Activated gamma-delta T cell treated with anti-CD3 and anti-CD28 coated beads, Interleukin-2, amount 50 U/mL, for 16 hours (primary cell): ENCODE results near the gene SSH3.
A peak's percentile ranks its signal among the peaks of the same experiment; 100 is the strongest.

Experiments
- DNase-seq: peaks from one replicate; pipeline ENCODE4 v3.0.0-alpha.2; 2020; ENCODE audit warnings: low read depth

The SSH3 gene

DNA sequence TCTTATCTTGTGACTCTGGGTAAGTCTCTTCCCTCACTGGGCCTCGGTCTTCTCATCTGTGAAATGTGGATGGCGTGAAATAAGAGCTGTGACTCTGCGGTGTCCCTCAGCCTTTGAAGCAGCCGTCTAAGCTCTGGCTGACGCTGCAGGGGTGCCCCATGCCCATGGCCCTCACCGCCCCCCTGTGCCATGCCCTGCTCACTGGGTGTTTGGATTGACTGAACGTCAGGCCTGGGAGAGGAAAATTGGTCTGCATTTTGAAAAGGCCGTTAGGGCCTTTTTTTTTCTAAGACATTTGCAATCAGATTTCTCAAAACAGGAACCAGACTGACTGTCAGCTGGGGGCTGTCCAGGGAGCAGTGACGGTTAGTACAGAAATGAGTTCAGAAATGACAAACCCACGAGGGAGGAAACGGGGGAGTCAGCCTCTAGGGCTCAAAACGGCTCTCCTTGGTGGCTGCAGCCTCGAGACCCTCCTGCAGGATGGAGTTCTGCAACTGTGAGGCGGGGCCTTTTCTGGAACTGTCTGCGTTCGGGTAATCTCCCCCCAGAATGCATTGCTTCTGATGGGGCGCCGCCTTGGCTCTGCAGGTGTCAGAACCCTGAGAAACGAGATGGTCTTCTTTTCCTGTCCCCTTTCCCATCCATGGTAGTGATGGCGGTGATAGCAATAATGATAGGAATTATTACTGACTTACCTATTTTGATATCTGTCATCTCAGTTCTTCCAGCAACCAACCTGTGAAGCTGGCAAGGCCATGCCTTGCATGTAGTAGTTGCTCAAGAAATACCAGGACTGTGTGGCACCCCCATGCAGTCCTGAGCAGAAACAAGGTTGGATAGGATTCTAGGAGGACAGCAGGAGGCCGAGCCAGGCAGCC, 35.0 kb upstream of the SSH3 start:
- DNase-seq = no peak

DNA sequence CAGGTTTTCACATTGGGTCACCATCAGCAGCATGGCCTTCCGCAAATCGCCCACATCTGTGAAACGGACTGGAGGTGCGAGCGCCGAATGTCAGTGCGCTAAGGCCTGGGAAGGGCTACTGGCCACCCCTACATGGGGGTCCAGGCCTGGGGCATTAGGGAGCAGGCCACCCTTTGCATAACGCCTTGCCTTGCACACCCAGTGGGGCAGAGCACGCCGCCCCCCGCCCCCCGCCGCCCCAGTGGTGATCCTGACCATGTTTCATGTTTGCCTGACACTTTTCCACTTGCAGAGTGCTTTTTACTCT, 34.4 kb upstream of the SSH3 start:
- DNase-seq = no peak

DNA sequence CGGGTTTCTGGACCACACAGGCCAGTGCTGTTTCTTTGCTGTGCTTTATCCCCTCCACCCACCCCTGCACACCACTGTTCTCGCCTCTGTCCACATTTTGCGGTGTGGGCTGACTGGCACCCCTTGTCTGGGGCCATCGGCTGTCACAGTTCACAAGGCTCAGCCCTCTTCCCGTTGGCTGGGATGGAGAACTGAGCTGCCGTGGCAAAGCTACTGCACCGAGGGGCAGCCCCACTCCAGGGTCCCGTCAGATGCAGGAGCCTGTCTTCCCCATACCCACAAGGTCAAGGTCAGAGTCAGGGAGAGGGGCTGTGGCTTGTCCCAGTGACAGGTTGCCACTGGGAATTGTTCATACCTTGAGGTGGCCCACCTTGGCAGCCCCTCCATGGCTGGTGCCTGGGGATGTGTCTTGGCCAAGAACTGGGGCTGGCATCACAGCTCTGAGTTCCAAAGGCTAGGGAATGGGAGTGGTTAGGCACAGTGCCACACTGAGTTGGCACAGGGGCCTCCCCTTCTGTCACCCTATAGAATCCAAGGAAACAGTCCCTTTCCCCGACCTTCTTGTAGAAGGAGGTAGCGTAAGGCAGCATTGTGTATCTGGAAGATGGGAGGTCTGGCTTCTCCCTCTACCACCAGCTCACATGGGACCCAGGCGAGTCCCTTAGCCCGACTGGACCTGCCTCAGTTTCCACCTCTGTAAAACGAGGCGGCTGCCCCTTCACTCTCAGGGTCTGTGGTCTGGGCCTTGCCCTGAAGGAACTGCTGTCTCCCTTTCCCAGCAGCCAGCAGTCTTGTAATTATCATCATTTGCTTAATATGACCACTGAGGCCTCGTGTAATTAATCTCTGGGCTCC, 33.7 kb upstream of the SSH3 start:
- DNase-seq = no peak

DNA sequence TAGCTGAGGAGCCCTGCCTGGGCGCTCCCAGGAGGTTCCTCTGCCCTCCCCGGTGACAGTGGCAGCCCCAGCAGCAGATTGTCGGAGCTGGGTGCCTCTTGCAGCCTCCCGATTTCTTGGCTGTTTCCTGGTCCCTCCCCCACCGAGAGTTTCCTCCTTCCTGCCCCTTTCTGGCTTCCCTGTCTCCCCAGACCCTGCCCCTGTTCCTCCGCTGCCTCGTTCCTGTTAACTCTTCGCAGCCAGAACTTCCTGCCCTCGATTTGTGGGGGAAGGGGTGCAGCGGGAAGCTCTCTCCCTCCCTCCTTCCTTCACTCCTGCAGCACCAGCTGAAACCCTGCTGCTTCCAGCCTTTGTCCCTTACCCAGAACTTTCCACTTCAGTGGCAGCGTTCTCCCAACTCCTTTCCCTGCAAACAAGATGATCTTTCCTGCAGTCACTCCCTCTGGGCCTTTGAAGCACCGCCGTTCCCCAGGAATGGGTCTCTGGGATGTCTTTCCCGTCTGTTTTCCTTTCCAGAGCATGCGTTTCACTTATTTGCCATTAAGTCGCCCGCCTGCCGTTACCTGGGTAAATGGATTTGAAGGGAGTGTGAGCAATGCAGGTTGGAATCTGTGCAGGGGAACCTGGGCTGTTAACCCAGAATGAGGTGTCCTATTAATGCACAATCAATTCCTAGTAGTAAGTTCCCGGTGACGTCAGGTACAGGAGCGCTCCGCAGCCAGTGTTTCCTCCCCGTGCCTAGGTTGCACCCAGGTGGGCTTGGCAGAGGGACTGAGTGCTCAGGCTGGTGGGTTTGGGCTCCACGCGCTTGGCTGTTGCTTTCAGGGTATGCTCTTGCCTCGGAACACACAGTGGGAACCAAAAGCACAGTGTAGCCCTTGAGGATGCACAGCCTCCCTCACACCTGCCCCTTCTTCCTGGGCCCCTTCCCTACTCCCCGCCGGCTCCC, 32.8 kb upstream of the SSH3 start:
- no peak for DNase-seq

DNA sequence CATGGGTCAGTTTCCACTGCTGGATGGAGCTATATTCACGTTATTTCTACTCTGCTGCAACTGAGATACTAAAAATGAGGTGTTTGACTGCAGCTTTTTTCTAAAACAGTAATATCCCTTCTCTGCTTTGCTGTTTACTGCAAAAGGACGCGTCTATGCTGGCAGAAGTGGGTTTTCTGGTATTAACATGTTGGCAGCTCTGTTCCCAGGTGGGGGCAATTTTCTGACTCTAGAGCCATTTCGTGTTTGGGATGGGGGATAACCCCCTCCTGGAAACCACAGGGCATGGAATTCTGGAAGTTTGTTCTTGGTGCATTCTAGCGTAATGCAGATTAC, 32.2 kb upstream of the SSH3 start:
- DNase-seq = no peak

DNA sequence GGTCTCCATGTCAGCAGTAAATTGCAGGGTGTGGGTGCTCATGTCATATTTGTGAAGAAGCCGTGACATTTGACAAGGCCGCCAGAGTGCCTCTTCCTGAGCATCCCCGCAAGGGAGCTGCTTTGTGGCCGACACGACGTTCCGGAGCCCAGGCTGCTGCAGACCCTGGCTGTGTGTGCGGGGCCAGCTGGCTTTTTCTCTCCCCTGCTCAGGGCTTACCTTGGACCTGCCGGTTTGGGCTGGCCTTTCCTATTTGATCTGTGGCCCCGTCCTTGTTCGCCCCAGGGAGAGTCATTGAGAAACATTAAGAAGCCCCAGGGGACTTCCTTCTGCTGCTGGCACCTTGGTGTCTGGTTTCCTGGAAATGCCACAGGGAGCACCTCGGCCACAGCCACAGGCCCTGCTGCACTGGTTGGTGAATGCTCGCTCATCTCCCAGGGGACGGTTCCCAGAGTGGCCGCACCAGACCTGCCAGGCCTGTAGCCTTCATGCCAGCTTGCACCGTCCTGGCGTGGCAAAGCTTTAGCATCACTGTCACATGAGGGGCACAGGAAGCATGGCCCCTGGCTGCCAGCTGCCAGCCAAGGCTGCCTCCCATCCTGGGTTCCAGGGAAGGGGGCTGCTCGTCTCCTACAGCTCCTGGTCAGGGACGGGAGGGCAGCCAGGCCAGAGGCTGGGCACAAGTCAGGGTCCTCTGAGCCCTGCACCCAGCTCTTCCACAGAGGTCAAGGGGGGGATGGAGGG, 31.6 kb upstream of the SSH3 start:
- no peak for DNase-seq

DNA sequence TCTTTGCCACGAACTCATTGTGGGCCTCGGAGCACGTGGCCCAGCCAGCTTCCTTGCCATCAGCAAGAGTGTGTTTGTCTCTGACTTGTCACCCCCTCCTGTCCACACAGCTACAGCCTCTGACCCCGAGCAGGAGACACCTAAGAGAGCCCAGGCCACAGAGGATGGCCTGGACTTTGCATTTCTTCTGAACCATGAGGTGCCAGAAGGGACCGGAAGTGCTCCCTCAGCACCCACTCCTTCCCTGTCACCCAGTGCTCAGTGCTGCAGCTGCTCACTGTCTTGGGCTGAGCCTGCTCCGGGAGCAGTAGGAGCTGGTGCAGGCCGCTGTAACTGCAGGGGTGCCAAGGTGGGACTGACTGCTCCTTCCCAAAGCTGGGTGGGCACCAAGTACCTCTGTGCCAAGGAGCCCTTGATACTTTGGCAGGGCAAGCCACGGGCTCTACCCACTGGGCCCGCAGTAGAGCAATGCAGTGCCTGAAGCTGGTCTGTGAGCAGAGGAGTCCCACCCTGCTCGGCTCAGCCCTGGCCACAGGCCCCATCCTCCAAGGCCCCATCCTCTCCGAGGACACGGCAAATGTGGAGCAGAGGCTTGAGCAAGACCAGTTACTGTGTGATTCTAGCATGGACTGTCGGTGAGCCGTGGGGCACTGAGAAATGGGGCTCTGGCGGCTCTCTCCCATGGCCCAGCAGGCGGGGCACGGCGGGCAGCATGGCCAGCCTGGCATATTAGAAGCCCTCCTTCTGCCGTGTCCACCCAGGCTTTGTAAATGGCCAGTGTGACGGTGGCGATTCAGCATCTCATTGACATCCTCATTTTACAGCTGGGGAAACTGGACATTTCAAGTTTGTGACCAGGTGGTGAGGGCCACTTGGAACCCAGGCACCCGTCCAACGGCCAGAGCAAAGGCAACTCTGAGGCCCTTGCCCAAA, 30.7 kb upstream of the SSH3 start:
- DNase-seq = no peak

DNA sequence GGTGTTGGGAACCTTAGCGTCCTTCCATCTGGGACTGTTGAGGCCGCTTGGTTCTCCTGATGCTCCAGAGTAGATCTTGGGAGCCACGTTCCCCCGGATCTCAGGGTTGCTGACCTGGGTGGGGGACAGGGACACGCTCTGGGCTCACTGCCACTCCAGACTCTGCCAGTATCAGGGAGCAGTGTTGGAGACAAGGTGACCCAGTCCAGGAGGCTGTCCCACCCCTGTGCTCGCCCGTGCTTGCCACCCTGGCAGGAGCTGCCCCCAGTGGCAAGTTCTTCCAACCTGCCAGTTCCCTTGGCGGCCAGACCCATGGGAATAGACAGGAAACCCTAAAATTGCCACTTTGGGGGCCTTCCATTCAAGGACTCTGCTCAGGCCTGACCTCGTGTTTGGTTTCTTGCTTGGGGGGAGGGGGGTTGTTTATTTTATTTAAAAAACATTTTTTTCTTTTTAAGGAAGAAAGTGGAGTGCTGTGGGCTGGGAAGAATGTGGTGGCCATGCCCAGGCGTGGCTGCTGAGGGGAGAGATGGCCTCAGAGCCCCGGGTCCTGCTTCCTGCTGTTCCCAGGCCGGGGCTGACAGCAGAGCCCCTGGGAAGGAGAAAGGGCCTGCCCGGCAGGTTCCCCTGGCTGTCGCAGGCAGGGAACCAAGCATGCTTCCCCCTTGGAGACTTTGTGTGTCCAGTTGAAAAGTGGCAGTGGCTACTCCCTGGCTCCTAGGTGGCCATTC, 29.9 kb upstream of the SSH3 start:
- DNase-seq = no peak

DNA sequence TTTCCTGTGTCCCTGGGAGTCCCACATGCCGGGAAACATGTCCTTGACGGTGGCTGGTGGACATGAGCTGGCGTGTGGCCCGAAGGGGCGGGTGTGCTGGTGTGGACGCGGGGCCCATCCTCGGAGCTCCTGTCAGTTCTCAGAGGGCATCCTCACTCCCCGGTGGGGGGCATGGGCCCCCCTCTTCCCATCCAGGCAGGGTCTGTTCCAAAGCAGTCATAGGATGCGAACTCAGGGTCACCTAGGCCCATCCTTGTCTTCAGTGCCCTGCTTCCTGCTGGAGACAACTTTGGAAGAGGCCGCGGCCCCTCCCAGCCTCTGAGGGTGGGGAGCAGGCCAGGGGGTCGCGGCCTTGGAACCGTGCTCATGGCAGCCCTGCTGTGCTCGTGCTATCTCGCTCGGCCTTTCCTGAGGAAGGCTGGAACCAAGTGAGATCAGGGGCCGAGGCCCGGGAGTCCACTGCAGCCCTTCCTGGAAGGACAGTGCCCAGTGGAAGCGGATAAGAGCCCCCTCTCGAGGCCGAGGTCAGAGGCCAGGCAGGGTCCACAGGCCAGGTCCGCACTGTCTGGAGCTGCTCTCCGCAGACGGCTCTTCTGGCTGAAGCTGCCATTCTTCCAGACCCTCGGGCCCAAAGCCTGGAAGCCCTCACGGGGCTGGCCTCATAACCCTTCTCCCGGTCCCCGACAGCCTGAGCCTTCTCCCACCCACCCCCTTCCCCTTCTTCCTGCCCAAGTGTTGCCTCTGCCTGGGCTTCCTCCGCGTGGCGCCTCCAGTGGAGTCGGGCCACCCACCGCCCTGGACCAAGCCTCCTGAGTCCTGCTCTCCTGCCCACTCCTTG, 28.3 kb upstream of the SSH3 start:
- no peak for DNase-seq

DNA sequence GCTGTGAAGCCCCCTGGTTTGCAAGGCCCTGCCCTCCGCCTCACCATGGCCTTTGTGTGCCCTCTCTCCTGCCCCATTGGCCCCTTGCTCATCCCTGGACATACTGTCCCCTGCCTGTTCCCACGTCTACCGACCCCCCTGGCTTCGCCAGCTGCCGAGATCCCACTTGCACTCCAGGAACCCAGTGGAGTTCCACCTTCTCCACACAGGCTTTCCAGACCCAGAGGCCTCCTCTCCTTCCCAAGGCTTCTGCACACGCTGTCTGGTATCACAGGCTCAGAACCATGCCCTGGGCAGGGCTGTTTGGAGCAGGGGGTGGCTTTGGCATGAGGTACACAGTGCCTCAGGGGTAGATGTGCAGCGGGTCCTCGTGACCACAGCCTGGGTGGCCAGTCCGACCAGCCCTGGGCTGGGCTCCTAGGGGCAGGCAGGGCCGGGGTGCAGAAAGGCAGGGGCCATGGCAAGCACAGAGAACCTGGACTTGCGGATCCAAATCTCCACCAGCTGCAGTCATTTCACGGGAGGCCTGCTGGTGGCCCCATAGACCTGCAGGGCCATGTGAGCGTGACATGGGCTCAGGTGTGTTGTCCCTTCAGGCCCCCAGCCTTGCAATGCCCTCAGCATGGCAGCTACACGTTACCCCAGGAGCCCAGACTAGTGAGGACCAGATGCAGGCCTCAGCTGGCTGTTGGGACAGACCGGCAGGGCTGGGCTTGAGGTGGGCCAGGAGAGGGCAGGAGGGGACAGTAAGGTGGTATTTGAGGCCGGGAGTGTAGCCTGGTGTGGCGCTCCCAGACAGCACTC, 27.5 kb upstream of the SSH3 start:
- DNase-seq = no peak

DNA sequence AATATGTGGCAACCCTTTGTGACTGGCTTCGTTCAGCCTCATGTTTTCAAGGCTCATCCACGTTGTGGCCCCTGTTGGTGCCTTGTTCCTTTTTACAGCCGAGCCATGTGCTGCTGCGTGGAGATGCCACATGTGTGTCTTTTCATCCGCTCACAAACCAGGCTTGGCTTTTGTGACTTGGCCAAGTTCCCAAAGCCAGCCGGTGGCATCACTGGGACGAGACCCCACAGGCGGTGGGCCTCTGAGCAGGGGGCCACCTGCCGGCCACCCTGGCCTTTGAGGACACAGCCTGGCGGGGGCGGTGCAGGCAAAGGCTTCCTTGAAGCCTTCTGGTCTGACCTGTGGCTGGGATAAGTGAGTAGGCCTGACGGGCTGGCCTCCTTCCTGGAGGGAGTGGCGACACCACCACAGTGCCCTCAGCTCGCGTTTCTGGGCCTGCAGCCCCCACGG, 26.5 kb upstream of the SSH3 start:
- no peak for DNase-seq

DNA sequence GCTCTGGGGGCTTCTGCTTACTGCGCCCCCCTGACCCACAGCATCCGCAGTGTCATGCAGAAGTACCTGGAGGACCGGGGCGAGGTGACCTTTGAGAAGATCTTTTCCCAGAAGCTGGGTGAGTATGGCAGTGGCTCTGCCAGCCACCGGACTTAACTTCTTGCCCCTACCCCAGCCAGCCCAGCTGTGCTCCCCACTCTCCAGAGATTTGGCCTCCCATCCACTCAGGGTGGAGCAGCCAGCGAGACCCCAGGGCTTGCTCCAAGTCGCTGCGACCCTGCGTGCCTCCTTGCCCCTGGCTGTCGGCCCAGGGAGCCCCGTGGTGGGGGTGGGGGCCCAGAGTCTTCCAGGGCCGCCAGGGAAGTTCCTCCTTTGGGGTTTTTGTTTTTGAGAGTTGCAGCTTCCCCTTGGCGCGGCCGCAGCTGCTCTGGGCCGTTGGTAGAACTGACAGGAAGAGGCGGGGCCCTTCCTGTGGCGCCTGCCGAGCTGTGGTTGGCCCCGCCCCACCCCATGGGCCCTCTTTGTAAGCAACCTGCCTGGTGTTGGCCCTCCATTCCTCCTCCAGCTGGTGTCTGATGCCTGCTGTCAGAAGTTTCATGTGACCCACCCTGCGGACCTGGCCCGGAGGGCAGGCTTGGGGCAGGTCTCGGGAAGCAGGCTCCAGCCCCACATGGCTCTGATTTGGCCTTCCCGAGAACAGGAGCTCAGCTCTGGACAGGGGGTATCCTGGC, 25.9 kb upstream of the SSH3 start:
- DNase-seq = peak; percentile 86

DNA sequence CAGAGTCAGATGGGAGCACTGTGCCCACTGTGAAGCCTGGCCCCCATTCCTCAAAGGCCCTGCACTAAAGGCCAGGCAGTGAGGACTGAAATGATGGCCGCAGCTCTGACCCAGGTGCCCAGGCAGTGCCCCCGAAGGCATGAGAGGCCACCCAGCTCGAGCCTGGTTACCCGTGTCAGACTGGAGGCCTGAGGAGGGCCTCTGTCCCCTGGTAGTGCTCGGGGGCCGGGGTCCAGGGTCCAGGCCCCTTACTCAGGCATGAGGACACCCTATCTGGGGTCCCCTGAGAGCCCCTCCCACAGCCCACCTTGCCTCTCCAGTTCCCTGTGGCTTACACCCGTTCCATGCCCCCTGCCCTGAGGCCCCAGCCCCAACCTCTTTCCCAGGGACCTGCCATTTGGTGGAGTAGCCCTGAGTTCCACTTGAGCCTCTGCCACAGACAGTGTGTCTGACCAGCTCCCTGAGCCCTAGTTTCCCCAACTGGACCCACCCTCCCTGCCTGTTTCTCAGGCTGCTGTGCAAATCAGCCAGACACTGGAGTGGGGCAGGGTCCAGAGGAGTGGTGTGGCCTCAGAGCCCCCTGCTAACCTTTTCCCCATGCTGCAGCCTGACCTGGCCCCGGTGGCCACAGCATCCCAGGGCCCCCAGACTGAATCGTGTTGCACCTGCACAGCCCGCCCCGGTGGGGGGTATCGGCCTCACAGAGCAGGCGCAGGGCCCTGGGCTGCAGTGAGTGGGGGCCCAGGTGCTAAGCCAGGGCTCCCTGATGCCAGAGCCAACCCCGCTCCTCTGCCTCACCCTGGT, 25.0 kb upstream of the SSH3 start:
- DNase-seq = no peak

DNA sequence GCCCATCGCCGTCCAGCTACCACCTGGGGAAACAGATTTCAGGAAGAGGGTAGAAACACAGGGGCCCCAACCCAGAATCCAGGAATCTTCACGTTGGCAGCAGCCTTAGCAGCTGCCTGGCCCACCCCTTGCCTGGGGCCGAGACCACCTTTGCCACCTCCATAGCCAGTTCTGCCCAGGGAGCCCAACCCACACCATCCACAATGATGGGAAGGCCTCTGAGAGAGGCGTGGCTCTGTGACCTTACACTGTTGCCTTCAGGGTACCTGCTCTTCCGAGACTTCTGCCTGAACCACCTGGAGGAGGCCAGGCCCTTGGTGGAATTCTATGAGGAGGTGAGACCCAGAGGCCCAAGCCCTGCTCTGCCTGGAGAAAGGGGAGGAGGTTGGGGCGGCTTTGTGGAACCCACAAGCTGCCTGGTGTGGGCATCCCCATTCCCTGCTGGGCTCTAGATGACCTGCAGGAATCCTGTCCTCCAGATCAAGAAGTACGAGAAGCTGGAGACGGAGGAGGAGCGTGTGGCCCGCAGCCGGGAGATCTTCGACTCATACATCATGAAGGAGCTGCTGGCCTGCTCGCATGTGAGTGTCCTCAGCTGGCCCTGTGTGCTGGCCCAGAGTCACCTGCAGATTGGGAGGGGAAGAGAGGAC, 24.3 kb upstream of the SSH3 start:
- DNase-seq = no peak

DNA sequence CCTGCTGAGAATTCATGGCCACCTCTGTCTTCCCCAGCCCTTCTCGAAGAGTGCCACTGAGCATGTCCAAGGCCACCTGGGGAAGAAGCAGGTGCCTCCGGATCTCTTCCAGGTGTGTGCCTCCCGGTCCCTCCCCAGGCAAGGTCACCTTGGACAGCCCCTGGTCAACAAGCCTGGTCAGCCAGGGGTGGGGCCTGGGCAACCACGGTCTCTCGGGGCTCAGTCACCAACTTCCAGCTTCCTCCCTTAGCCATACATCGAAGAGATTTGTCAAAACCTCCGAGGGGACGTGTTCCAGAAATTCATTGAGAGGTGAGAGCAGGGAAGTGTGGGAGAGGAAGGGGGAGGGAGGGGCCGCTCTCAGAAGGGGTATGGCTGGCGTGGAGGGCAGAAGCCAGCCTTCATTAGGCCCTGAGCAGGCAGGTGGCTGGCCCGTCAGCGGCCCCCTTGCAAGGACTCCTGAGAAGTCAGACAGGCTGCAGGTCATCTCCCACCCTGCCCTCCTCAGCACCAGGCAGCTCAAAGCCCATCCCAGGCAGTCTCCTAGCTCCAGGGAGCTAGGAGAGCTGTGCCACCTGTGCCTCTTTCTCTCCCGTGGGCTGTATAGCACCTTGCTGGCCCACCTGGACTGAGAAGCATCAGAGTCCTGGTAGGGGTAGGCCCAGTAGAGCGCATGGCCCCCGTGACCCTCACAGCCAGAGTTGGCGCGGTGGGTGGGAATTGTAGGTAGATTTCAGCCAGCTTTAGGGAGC, 23.6 kb upstream of the SSH3 start:
- no peak for DNase-seq
